ENCODE measurements around the gene GYPA.
"Not testable (repeated sequence)": the region's sequence is repeated elsewhere in the genome, so short reads cannot be mapped to it uniquely, and the experiment has no call there.

The GYPA gene

DNA sequence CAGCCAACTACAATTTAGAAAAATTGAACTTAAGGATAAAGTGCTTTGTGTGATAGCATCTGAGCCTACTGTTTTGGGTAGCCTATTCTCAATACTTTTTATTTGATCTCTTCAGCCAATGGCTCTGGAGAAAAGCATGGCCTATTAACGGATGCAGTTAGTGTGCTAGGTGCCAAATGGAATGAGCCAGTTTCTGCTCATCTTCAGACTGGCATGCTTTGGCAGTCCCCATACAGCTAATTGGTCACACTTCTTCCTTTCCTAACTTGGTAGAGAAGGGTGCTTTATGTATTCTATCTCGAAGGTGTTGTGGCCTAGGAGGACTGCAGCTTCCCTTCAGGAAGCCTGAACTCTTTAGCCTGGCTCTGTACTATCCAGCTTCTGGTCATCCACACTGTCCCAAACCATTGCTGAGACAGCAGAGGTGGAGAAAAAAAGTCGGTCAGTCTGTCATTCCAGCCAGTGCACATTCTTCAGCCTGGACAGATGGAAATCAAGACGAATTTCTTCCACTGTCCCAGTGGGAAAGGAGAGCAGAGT is 11.1 kb downstream of the GYPA start:
- not testable (repeated sequence) for DNase-seq (ENCODE audit: low spot score)

DNA sequence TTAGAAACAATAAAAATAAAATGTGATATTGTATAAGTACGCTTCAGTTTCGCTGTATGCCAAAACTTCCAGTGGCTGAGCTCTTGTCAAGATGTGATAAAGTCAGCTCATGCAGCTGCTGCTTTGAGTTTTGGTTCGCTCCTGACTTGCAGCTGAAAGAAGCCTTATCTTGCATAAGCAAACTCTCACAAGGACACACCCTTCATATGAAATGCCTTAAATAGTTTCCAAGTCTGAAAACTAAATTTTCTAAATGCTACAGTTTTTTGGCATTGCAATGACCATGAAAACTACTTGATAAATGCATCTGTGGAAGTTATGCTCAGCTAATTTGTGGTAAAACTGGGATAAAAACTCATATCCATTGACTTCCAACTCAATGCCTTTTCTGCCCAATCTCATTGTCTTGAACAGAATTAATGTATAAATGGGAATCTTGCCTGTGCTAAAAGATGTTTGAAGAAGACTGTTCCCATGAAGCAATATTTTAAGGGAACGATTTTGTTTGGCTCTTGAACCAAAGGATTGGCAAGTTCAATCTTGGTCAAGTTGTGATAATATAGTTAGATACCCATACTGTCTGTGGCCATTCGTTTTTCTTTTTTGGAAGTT is 11.7 kb downstream of the GYPA start:
- not testable (repeated sequence) for DNase-seq (ENCODE audit: low spot score)

GRCh38 chr4:144125109-144125508 is 15.4 kb downstream of the GYPA start:
- not testable (repeated sequence) for DNase-seq (ENCODE audit: low spot score)

DNA sequence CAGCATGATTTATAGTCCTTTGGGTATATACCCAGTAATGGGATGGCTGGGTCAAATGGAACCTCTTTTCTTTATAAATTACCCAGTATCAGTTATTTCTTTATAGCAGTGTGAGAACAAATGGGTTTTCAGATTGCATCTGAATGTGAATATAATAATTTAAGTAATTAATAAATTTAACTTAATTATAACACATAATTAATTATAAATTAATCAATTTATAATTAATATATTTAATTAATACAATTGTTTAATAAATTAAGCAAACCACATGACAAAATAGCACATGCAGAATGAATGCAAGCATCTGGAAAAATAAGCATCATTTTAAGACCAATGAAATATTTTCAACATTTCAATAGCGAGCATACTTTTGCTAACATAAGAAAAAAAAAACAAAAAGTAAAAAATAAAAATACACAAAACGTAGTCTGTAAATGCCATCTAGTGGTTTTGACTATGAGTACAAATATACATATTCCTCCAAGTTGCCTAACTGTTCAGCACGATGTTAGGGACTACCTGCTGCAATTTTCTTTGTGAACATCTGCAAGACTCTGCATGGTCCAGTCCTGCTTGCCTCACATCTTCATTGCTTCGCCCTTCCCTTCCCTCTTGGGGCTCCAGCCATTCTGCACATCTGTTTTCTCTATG is 16.4 kb downstream of the GYPA start:
- DNase-seq (ENCODE audit: low spot score): not testable (repeated sequence)

- not testable (repeated sequence) for DNase-seq (ENCODE audit: low spot score)
Measured at GRCh38 chr4:144123269-144123668, 17.2 kb downstream of the GYPA start.

DNA sequence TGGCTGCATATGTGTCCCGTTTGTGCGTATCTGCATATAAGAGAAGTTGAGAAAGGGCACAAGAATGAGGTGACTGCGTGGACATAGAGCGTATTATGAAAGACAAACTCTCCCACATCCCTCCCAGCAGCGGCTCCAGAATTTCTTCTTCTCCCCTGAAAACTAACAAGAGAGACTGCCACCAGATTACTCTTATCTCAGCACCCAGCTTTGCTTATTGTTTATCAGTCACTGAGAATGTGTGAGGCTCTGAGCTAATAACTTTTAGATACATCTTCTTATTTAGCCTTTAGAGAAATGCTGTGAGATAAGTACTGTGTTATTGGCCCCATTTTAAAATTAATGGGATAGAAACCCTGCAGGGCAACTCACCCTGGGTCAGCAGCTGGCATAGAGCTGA is 20.8 kb downstream of the GYPA start:
- not testable (repeated sequence) for DNase-seq (ENCODE audit: low spot score)

- DNase-seq (ENCODE audit: low spot score): no peak
Measured at GRCh38 chr4:144115519-144115918, 25.0 kb downstream of the GYPA start.

DNA sequence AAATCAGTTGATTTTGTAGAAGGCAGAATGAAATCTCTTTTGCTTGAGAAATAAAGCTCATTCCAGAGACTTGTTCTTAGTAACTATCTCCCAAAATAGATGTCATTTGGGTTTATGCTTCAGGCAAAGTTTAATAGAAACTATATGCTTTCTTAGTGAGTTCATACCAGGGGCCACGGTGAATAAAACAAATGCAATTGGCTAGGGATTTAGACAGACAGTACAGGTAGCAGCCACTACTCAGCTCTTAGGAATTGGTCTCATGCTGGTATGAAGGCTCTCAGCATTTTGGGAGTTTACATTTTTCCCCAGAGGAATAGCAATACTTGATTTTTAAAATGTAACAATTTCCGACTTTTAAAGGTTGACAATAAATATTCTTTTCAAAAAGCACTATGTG is 27.0 kb downstream of the GYPA start:
- DNase-seq (ENCODE audit: low spot score): no peak

DNA sequence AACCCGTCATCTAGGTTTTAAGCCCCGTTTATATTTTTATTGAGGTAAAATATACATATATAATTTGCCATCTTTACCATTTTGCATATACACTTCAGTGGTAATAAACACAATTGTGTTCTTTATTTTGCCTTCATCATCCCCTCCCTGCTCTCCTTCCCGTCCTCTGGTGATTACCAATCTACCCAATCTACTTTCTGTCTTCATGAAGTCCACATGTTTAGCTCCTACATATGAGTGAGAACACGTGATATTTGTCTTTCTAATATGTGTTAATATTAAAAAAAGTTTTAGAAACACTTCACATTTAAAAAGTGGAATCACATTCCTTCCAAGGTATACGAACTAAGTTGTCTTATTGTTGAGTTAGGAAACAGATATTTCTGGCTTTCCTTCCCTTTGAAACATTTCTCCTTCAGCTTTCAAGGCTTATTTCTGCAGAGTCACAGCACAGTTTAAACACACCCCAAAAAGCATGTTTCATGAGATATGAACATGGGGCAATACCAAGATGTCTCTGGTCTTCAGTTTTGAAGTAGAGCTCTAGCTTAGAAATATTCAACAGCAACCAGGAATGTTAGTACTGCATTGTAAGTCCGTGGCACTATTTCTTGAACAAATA is 35.9 kb downstream of the GYPA start:
- DNase-seq (ENCODE audit: low spot score): no peak

DNA sequence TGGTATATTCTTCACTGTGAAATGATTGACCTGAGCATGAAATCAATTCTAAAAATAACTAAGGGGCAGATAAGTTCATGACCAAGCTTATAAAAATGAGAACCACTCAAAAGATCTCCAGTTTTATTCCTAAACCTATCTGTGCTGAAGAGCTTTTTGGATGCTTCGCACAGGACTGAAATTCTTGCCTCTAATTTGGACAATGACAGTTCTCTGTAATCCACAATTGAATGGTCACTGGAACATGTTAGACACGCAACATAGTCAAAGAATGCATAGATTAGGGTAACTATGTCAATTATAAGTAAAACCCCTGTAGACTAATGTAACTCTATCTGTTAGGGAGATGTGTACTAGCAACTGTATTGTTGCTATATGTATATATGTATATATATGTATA is 42.7 kb downstream of the GYPA start:
- not testable (repeated sequence) for DNase-seq (ENCODE audit: low spot score)

DNA sequence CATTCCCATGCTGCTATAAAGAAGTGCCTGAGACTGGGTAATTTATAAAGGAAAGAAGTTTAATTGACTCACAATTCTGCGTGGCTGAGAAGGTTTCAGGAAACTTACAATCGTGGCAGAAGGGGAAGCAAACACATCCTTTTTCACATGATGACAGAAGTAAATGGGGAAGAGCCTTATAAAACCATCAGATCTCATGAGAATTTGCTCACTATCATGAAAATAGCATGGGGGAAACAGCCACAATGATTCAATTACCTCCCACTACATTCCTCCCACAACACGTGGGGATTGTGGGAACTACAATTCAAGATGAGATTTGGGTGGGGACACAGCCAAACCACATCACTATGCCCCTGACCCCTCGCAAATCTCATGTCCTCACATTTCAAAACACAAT is 46.5 kb downstream of the GYPA start:
- DNase-seq (ENCODE audit: low spot score): not testable (repeated sequence)

DNA sequence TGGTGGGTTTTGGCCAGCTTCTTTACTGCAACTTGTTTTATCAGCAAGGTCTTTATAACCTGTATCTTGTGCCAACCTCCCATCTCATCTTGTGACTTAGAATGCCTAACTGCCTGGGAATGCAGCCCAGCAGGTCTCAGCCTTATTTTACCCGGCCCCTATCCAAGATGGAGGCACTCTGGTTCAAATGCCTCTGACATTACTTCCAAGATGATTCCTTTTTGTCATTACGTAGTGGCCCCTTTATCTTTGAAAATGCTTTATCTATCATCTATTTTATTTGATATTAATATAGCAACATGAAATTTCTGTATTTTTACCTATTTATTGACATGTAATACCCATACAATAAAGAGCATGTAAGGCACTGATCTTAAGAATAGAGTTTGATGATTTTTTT is 49.3 kb downstream of the GYPA start:
- not testable (repeated sequence) for DNase-seq (ENCODE audit: low spot score)

DNA sequence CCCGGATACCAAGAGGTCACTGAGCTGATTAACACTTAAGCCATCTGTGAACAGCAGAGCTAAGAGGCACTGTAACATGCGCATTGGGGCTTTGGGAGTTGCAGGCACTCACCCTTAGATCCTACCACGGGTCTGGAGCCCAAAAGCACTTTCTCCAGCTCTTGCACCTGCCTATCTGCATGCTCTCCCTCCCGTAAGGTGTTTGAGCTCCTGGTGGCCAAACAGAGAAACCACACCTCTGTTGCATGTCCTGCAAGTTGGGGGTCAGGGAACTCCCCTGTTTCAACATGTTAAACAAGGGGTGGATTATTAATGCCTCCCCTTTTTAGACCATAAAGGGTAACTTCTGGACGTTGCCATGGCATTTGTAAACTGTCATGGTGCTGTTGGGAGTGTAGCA is 49.8 kb downstream of the GYPA start:
- DNase-seq (ENCODE audit: low spot score): no peak

DNA sequence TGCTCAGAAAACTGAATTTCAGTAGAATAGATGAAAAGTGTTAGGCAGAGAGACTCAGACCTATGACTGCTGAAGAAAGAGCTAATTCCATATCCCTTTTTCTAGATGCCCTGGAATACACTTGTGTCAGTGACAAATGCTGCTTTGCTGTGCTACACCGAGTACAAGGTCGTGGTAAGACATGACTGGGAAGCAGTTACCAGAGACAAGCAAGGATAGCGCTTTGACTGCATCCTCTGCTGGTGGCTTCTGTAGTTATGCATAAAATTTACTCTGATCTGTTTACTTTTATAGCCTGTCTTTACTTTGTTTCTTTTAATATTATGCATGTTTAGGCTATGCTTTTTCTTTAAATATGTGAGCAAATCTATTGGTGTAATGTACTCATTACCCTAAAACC is 58.5 kb downstream of the GYPA start:
- not testable (repeated sequence) for DNase-seq (ENCODE audit: low spot score)

GRCh38 chr4:144080135-144080534 is 60.4 kb downstream of the GYPA start:
- DNase-seq (ENCODE audit: low spot score): not testable (repeated sequence)

- DNase-seq (ENCODE audit: low spot score): not testable (repeated sequence)
Measured at GRCh38 chr4:144078746-144079145, 61.8 kb downstream of the GYPA start.

DNA sequence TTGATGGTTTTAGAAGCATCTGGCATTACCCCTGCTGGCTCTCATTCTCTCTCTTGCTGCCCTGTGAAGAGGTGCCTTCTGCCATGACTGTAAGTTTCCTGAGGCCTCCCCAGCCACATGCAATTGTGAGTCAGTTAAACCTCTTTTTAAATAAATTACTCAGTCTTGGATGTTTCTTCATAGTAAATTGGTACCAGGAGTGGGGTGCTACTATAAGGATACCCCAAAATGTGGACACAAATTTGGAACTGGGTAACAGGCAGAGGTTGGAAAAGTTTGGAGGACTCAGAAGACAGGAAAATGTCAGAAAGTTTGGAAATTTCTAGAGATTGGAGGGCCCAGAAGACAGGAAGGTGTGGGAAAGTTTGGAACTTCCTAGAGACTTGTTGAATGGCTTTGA is 79.0 kb downstream of the GYPA start:
- DNase-seq (ENCODE audit: low spot score): not testable (repeated sequence)

GRCh38 chr4:144060234-144060859 is 80.2 kb downstream of the GYPA start:
- not testable (repeated sequence) for DNase-seq (ENCODE audit: low spot score)
